HepG2 (cell line): Measurements from ENCODE around the gene CCNI2. TPM values are rescaled to one million over a fixed set of nuclear protein-coding genes. Genes with fewer than 3 reads are reported as not detected.
A peak's percentile ranks its signal among the peaks of the same experiment; 100 is the strongest.

Source experiments
- FLYWCH1 ChIP-seq: sonication (generic); formaldehyde crosslinking; IDR thresholded peaks from 2 replicates; pipeline ENCODE4 v1.8.1; 2023; ENCODE audit warnings: mild to moderate bottlenecking, missing genetic modification reagents
- GFI1 ChIP-seq: sonication (generic); formaldehyde crosslinking; IDR thresholded peaks from 2 replicates; pipeline ENCODE4 v1.5.0; 2020; ENCODE audit warnings: missing genetic modification reagents, mild to moderate bottlenecking, borderline replicate concordance
- MED8 ChIP-seq: sonication (generic); formaldehyde crosslinking; IDR thresholded peaks from 2 replicates; pipeline ENCODE4 v1.8.1; 2023; ENCODE audit warnings: mild to moderate bottlenecking, missing genetic modification reagents; ENCODE audit not compliant: insufficient replicate concordance
- PITX1 ChIP-seq: sonication (generic); formaldehyde crosslinking; IDR thresholded peaks from 2 replicates; pipeline ENCODE4 v1.5.1; 2020; ENCODE audit warnings: mild to moderate bottlenecking, missing genetic modification reagents
- RBAK ChIP-seq: sonication (generic); formaldehyde crosslinking; IDR thresholded peaks from 2 replicates; pipeline ENCODE4 v1.5.1; 2020; ENCODE audit warnings: mild to moderate bottlenecking, missing genetic modification reagents
- SATB2 ChIP-seq: sonication (generic); formaldehyde crosslinking; IDR thresholded peaks from 2 replicates; pipeline ENCODE4 v1.5.0; 2020; ENCODE audit warnings: missing genetic modification reagents
- TAF1 ChIP-seq: sonication (generic); formaldehyde crosslinking; IDR thresholded peaks from 2 replicates; pipeline ENCODE4 v1.4.0; 2020; ENCODE audit warnings: missing genetic modification reagents
- YY1 ChIP-seq: IDR thresholded peaks from 2 replicates; pipeline ENCODE4 v1.6.1; 2011; ENCODE audit warnings: low read length, low read depth, moderate library complexity, mild to moderate bottlenecking; ENCODE audit not compliant: insufficient read depth, insufficient replicate concordance
- ZNF143 ChIP-seq: sonication (generic); formaldehyde crosslinking; IDR thresholded peaks from 2 replicates; pipeline ENCODE4 v1.4.0; 2020; ENCODE audit warnings: missing genetic modification reagents
- ZNF17 ChIP-seq: sonication (generic); formaldehyde crosslinking; IDR thresholded peaks from 2 replicates; pipeline ENCODE4 v1.5.0; 2020; ENCODE audit warnings: mild to moderate bottlenecking, missing genetic modification reagents
- ZNF607 ChIP-seq: sonication (generic); formaldehyde crosslinking; IDR thresholded peaks from 2 replicates; pipeline ENCODE4 v1.5.1; 2020; ENCODE audit warnings: missing genetic modification reagents, mild to moderate bottlenecking, borderline replicate concordance
- ZNF713 ChIP-seq: sonication (generic); formaldehyde crosslinking; IDR thresholded peaks from 2 replicates; pipeline ENCODE4 v1.4.0; 2020; ENCODE audit warnings: mild to moderate bottlenecking, missing genetic modification reagents
- polyA plus RNA-seq, 8 experiments: library from polyadenylated mRNA; depleted of rRNA in 3 of 8; stranded (reverse) in 7 of 8; unstranded in 1 of 8; fragments of >200 nt; fragmentation: Illumina TruSeq in 4 of 8; extraction: Trizol in 4 of 8; gene quantifications; 2 replicates each; pipeline versions ENCODE4 v1.2.1 to v1.2.3, GENCODE V29; 2011 to 2016; ENCODE audit warnings: low read depth in 4 of 8, missing spikeins in 1 of 8, mixed read lengths in 1 of 8; ENCODE audit not compliant: insufficient read depth in 1 of 8
- total RNA-seq, 5 experiments: library from RNA; depleted of rRNA; stranded (reverse); fragments of >200 nt; fragmentation: Illumina TruSeq; extraction: Trizol; gene quantifications; 2 replicates each; pipeline ENCODE4 v1.2.3, GENCODE V29; 2016; ENCODE audit warnings: low read depth in 1 of 5
- TF ChIP-seq, protein P1 (sequence below): sonication (generic); formaldehyde crosslinking; IDR thresholded peaks from 2 replicates; pipeline ENCODE4 v1.4.0; 2020; ENCODE audit warnings: missing genetic modification reagents
- TF ChIP-seq, protein P2 (sequence below): sonication (generic); formaldehyde crosslinking; IDR thresholded peaks from 2 replicates; pipeline ENCODE4 v1.5.1; 2020; ENCODE audit warnings: mild to moderate bottlenecking, missing genetic modification reagents
- TF ChIP-seq, protein P3 (sequence below): sonication (generic); formaldehyde crosslinking; IDR thresholded peaks from 2 replicates; pipeline ENCODE4 v1.4.0; 2020; ENCODE audit warnings: mild to moderate bottlenecking, missing genetic modification reagents
- TF ChIP-seq, protein P4 (sequence below): sonication (generic); formaldehyde crosslinking; IDR thresholded peaks from 2 replicates; pipeline ENCODE4 v1.8.1; 2023; ENCODE audit warnings: mild to moderate bottlenecking, inconsistent platforms, moderate library complexity, missing genetic modification reagents, borderline replicate concordance

CCNI2 gene
- total and polyA plus RNA-seq, 2 of the 13 experiments (the other 11 are each of a cell fraction or from before 2014, with no cell fraction given): not detected

DNA sequence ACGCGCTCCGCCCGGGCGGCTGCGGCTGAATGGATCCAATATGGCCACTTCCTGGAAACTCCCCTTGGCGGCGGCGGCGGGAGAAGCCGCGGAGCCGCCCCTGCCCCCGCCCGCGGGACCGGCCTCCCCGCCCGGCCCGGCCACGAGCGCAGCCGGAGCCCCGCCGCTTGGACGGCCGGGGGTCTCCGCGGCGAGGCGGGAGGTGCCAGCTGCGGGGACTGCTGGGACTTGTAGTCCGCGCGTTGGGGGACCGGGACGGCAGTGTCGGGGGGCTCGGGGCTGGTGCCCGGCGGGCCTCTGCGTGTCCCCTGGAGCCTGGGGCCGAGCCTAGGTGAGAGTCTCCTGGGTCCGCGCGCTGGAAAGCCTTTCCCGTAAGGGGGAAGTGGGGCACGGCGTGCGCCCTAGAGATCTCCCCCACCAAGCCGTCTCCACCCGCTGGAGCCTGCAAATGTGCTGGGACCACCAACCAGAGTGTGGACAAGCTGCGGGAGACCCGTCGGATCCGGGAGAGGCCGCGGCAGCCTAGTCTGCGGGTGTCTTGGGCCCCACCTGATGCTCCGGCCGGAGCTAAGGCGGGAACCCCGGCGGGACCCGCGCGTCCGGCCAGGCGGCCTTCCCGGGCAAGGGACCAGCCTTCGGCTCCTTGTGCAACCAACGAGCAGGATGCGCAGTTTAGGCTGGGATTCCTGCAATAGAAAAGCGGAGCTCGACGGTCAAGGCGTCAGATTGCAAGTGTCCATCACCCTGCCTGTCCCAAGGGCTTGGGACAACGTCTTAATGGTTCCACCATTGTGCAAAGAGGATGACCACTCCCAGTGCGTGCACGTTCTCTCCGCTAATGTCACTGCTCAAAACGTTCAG is 30.2 kb downstream of the CCNI2 start, which contains the start of gene SEPTIN8 (continued):
- TF ChIP-seq, protein P1, sequence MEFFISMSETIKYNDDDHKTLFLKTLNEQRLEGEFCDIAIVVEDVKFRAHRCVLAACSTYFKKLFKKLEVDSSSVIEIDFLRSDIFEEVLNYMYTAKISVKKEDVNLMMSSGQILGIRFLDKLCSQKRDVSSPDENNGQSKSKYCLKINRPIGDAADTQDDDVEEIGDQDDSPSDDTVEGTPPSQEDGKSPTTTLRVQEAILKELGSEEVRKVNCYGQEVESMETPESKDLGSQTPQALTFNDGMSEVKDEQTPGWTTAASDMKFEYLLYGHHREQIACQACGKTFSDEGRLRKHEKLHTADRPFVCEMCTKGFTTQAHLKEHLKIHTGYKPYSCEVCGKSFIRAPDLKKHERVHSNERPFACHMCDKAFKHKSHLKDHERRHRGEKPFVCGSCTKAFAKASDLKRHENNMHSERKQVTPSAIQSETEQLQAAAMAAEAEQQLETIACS (CRISPR knock-in tag): 0 out of 2 replicates have a peak, but pooled peaks have one; percentile 14
- TF ChIP-seq ZNF143 (CRISPR knock-in tag) (peak; percentile 86), ZNF713 (no peak), FLYWCH1 (no peak), GFI1 (CRISPR knock-in tag) (0 out of 2 replicates have a peak, but pooled peaks have one; percentile 37), RBAK (CRISPR knock-in tag) (0 out of 2 replicates have a peak, but pooled peaks have one; percentile 38), MED8 (no peak), TAF1 (CRISPR knock-in tag) (peak; percentile 2; the same call in 1 of the 2 replicates), ZNF607 (peak; percentile 13; the same call in 1 of the 2 replicates), PITX1 (CRISPR knock-in tag) (no peak), ZNF17 (CRISPR knock-in tag) (no peak), SATB2 (CRISPR knock-in tag) (no peak), YY1 (peak; percentile 88)
- TF ChIP-seq, protein P2, sequence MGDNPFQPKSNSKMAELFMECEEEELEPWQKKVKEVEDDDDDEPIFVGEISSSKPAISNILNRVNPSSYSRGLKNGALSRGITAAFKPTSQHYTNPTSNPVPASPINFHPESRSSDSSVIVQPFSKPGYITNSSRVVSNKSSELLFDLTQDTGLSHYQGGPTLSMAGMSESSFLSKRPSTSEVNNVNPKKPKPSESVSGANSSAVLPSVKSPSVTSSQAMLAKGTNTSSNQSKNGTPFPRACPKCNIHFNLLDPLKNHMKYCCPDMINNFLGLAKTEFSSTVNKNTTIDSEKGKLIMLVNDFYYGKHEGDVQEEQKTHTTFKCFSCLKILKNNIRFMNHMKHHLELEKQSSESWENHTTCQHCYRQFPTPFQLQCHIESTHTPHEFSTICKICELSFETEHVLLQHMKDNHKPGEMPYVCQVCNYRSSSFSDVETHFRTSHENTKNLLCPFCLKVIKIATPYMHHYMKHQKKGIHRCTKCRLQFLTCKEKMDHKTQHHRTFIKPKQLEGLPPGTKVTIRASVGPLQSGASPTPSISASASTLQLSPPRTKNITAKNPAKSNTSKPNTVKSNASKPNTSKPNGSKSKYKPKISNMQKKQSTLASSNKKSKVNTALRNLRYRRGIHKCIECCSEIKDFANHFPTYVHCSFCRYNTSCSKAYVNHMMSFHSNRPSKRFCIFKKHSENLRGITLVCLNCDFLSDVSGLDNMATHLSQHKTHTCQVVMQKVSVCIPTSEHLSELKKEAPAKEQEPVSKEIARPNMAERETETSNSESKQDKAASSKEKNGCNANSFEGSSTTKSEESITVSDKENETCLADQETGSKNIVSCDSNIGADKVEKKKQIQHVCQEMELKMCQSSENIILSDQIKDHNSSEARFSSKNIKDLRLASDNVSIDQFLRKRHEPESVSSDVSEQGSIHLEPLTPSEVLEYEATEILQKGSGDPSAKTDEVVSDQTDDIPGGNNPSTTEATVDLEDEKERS (CRISPR knock-in tag): 0 out of 2 replicates have a peak, but pooled peaks have one; percentile 54
- TF ChIP-seq, protein P3, sequence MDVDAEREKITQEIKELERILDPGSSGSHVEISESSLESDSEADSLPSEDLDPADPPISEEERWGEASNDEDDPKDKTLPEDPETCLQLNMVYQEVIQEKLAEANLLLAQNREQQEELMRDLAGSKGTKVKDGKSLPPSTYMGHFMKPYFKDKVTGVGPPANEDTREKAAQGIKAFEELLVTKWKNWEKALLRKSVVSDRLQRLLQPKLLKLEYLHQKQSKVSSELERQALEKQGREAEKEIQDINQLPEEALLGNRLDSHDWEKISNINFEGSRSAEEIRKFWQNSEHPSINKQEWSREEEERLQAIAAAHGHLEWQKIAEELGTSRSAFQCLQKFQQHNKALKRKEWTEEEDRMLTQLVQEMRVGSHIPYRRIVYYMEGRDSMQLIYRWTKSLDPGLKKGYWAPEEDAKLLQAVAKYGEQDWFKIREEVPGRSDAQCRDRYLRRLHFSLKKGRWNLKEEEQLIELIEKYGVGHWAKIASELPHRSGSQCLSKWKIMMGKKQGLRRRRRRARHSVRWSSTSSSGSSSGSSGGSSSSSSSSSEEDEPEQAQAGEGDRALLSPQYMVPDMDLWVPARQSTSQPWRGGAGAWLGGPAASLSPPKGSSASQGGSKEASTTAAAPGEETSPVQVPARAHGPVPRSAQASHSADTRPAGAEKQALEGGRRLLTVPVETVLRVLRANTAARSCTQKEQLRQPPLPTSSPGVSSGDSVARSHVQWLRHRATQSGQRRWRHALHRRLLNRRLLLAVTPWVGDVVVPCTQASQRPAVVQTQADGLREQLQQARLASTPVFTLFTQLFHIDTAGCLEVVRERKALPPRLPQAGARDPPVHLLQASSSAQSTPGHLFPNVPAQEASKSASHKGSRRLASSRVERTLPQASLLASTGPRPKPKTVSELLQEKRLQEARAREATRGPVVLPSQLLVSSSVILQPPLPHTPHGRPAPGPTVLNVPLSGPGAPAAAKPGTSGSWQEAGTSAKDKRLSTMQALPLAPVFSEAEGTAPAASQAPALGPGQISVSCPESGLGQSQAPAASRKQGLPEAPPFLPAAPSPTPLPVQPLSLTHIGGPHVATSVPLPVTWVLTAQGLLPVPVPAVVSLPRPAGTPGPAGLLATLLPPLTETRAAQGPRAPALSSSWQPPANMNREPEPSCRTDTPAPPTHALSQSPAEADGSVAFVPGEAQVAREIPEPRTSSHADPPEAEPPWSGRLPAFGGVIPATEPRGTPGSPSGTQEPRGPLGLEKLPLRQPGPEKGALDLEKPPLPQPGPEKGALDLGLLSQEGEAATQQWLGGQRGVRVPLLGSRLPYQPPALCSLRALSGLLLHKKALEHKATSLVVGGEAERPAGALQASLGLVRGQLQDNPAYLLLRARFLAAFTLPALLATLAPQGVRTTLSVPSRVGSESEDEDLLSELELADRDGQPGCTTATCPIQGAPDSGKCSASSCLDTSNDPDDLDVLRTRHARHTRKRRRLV: no peak
- TF ChIP-seq, protein P4, sequence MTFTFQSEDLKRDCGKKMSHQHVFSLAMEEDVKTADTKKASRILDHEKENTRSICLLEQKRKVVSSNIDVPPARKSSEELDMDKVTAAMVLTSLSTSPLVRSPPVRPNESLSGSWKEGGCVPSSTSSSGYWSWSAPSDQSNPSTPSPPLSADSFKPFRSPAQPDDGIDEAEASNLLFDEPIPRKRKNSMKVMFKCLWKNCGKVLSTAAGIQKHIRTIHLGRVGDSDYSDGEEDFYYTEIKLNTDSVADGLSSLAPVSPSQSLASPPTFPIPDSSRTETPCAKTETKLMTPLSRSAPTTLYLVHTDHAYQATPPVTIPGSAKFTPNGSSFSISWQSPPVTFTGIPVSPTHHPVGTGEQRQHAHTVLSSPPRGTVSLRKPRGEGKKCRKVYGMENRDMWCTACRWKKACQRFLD (CRISPR knock-in tag): peak; percentile 34; the same call in 1 of the 2 replicates
